Right lobe of liver (tissue), 6 donors: Measurements from ENCODE around the gene MTMR10. TPM values are rescaled to one million over a fixed set of nuclear protein-coding genes. Genes with fewer than 3 reads are reported as not detected.

Experiments used
- ATAC-seq, 4 donors: fragments of 200-7000 bp; cut with Tn5 transposase; one replicate each; pipeline ENCODE4 v1.9.1; 2020; ENCODE audit warnings: mild to moderate bottlenecking in 4 of 4, moderate library complexity in 4 of 4
- DNase-seq, 3 donors: peaks; one replicate each; pipeline ENCODE4 v3.0.0-alpha.2; 2020
- H3K27ac ChIP-seq, 3 donors: fragments of 200-600 bp; one replicate each; pipeline ENCODE4 v1.8.0; 2022
- H3K27me3 ChIP-seq, 2 donors: fragments of 200-600 bp; one replicate each; pipeline ENCODE4 v1.8.0; 2022
- H3K36me3 ChIP-seq, 4 donors: fragments of 200-600 bp; sonication (generic) in 1 of 4; one replicate each; pipeline versions ENCODE4 v1.5.1 to v1.8.0; 2017 to 2022; ENCODE audit warnings: control low read depth in 1 of 4
- H3K4me1 ChIP-seq, 4 donors: fragments of 200-600 bp; sonication (generic) in 1 of 4; one replicate each; pipeline versions ENCODE4 v1.5.1 to v1.8.0; 2017 to 2022; ENCODE audit warnings: control low read depth in 1 of 4
- H3K4me3 ChIP-seq, 3 donors: fragments of 200-600 bp; one replicate each; pipeline ENCODE4 v1.8.0; 2022
- H3K9me3 ChIP-seq, 4 donors: fragments of 200-600 bp; sonication (generic) in 1 of 4; one replicate each; pipeline versions ENCODE4 v1.5.1 to v1.8.0; 2017 to 2022; ENCODE audit warnings: control low read depth in 1 of 4
- CTCF ChIP-seq, 4 donors: fragments of 200-600 bp in 3 of 4; fragments of 450-650 bp in 1 of 4; IDR thresholded peaks; one replicate each; pipeline versions ENCODE4 v1.5.1 to v1.8.0; 2016 to 2022; ENCODE audit warnings: antibody characterized with exemption in 4 of 4, mild to moderate bottlenecking in 2 of 4
- POLR2A ChIP-seq: fragments of 450-650 bp; IDR thresholded peaks from one replicate; pipeline ENCODE4 v1.6.1; 2017; ENCODE audit warnings: antibody characterized with exemption, mild to moderate bottlenecking
- WGBS: methylation state at CpG from one replicate; pipeline ENCODE4 v1.1.6; 2018; ENCODE audit warnings: low coverage, low lambda C conversion rate; ENCODE audit not compliant: insufficient coverage; ENCODE audit errors: missing lambda C conversion rate; 5-methylcytosine and 5-hydroxymethylcytosine counted together
- intact Hi-C, 2 donors: fragments of 100-400 bp; cut with DNase I; formaldehyde crosslinking; loops; one replicate each; pipeline versions ENCODE4 v1.11.2 to v1.14.1; 2022
- total RNA-seq, 6 experiments: library from RNA; depleted of rRNA in 2 of 6; stranded (reverse); fragments of >200 nt in 2 of 6; fragmentation: NEBNext Ultra II Directional in 3 of 6; extraction: Animal tissue kit (Norgen Biotek cat#: 25700) in 3 of 6; gene quantifications; one replicate each; pipeline versions ENCODE4 v1.1.0 to v1.2.4, GENCODE V29; 2016 to 2023
- donor health status: DM: no; HTN: yes; CAD: no.
- donor health status: DM: no; HTN: no; CAD: no.
- donor health status: DM: no; HTN: no; CAD: no.
- donor health status: DM: no; HTN: yes; CAD: no.
- donor health status: DM: no; HTN: yes; CAD: no.

MTMR10 gene
- total RNA-seq, 6 experiments from 2014 or later = 16.2 to 29.1 (median 22.3) TPM

DNA sequence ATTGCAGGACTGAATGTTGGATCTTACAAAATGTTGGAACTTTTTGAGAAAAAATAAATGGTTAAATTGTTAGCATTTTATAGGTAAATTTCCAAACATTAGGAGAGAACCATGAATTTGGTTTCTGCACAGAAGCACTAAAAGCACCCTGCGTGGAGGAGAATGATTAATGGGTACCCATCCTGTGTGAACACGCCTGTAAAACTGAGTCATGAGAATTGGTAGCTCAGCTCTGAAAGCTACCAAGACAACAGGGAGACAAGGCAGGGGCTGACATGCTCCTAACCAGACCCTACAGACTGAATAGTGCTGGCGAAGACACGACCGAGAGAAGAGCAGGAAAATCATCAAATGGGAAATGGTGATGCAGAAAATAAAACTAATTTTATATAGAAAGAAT, 32.4 kb upstream of the MTMR10 start:
- no peak for DNase-seq
- Histone ChIP-seq H3K4me3 (no peak overlapping the region), H3K36me3 (no peaks in the 10 kb centered on the region), H3K27ac (no peak overlapping the region), H3K9me3 (no peaks in the 10 kb centered on the region), H3K27me3 (no peaks in the 10 kb centered on the region), H3K4me1 (no peaks in the 10 kb centered on the region)
- ATAC-seq = no peak
- intact Hi-C loops = loop anchor here in 1 of 2 donors (10.0 kb wide), 1 partner anchor 51 kb away; no protein-coding TSS in a partner anchor
- TF ChIP-seq POLR2A = no peak
- TF ChIP-seq CTCF (IDR thresholded peaks at IDR 0.05) = no peak
- WGBS = 86% methylated on average over 4 of the region's 5 CpGs

DNA sequence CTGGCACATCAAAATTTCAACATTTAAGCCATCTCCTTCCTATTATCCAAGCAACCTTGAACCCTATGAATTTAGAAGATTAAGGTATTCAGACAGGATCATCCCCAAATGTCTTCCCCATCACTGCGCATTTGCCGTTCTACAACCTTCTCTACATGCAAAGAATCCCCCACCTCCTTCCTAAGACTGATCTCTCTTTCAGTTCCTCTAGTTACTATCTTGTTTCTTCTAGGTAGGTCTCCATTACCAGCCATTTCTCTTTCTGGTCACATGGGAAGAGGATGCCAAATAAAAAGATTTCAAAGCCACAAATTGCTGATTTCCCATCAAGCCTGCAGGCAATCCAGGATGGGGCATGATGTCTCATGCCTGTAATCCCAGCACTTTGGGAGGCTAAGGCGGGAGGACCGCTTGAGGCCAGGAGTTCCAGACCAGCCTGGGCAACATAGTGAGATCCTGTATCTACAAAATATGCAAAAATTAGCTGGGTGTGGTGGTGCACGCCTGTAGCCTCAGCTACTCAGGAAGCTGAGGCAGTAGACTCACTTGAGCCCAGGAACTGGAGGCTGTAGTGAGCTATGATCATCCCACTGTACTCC, 29.7 kb upstream of the MTMR10 start:
- TF ChIP-seq CTCF (IDR thresholded peaks at IDR 0.05) (no peak), POLR2A (no peak)
- Histone ChIP-seq H3K4me3 (no peak overlapping the region), H3K9me3 (no peaks in the 10 kb centered on the region), H3K27ac (no peak overlapping the region), H3K4me1 (no peaks in the 10 kb centered on the region), H3K36me3 (no peaks in the 10 kb centered on the region), H3K27me3 (no peaks in the 10 kb centered on the region)
- ATAC-seq (no peak), DNase-seq (no peak)
- 92% methylated on average over 4 of the region's 5 CpGs for WGBS
- intact Hi-C loops = loop anchor here in 1 of 2 donors (10.0 kb wide), 1 partner anchor 54 kb away; no protein-coding TSS in a partner anchor

DNA sequence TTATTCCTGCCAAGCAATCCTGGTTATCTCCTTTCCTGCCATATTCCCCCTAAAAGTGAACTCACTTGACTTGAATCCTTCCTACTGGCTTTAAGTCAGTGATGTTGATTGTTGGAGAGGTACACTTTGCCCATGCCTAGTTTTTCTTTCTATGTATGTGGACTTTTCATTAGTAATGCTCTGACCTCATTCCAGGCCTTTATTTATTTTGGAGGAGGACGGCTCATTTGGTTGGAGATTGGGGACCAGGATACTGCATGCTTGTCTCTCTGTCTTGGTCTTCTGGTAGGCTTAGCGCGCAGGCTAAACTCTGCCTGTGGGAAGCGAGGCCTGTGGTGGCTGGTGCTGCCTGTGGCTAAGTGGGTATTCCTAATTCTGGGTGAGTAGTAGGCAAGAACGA, 29.1 kb upstream of the MTMR10 start:
- intact Hi-C loops = loop anchor here in 1 of 2 donors (10.0 kb wide), 1 partner anchor 54 kb away; no protein-coding TSS in a partner anchor
- H3K4me1 ChIP-seq = no peaks in the 10 kb centered on the region
- 18% methylated on average over 1 of the region's 5 CpGs for WGBS
- no peak for DNase-seq
- no peak for TF ChIP-seq CTCF (IDR thresholded peaks at IDR 0.05)
- no peak overlapping the region for H3K27ac ChIP-seq
- no peak overlapping the region for H3K4me3 ChIP-seq
- H3K36me3 ChIP-seq = no peaks in the 10 kb centered on the region
- ATAC-seq = peak in 1 of 4 donors; percentile 87
- H3K9me3 ChIP-seq = no peaks in the 10 kb centered on the region
- H3K27me3 ChIP-seq = no peaks in the 10 kb centered on the region

DNA sequence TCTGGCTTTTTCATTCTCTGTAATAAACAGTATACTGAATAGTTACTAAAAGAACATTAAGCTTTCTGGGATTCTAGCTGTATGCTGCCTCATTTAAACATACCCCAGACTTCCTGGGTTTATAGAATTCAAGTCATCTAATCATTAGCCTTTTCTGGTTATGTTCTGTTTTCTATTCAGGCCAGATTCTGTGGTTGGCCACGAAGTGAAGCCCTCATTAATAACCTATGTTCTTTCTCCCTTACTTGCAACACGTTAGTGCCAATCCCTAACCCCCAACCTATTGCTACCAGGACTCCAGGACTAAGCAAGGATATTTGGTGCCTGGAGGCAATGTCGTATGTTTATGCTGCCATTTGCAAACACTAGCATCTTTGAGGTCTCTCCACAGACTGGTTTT, 28.6 kb upstream of the MTMR10 start:
- Histone ChIP-seq H3K4me1 (no peaks in the 10 kb centered on the region), H3K27ac (no peak overlapping the region), H3K36me3 (no peaks in the 10 kb centered on the region), H3K9me3 (no peaks in the 10 kb centered on the region), H3K27me3 (no peaks in the 10 kb centered on the region), H3K4me3 (no peak overlapping the region)
- WGBS = 70% methylated on average over 2 of the region's 3 CpGs
- no peak for DNase-seq
- intact Hi-C loops = loop anchor here in 1 of 2 donors (10.0 kb wide), 1 partner anchor 55 kb away; no protein-coding TSS in a partner anchor
- ATAC-seq = no peak
- no peak for TF ChIP-seq CTCF (IDR thresholded peaks at IDR 0.05)
- no peak for TF ChIP-seq POLR2A
